Measurements from ENCODE around the gene TOLLIP.
"Not testable (repeated sequence)": the region's sequence is repeated elsewhere in the genome, so short reads cannot be mapped to it uniquely, and the experiment has no call there.

The TOLLIP gene

GRCh38 chr11:1283091-1283511 lies 26.3 kb downstream of the TOLLIP start:
- DNase-seq (ENCODE audit: low read depth in 2 of 2), result no peak

- no peak for DNase-seq (ENCODE audit: low read depth in 2 of 2)
Measured at GRCh38 chr11:1281974-1282365, 27.5 kb downstream of the TOLLIP start.

- DNase-seq (ENCODE audit: low read depth in 2 of 2), result no peak
Measured at GRCh38 chr11:1281326-1281973, 28.0 kb downstream of the TOLLIP start.

DNA sequence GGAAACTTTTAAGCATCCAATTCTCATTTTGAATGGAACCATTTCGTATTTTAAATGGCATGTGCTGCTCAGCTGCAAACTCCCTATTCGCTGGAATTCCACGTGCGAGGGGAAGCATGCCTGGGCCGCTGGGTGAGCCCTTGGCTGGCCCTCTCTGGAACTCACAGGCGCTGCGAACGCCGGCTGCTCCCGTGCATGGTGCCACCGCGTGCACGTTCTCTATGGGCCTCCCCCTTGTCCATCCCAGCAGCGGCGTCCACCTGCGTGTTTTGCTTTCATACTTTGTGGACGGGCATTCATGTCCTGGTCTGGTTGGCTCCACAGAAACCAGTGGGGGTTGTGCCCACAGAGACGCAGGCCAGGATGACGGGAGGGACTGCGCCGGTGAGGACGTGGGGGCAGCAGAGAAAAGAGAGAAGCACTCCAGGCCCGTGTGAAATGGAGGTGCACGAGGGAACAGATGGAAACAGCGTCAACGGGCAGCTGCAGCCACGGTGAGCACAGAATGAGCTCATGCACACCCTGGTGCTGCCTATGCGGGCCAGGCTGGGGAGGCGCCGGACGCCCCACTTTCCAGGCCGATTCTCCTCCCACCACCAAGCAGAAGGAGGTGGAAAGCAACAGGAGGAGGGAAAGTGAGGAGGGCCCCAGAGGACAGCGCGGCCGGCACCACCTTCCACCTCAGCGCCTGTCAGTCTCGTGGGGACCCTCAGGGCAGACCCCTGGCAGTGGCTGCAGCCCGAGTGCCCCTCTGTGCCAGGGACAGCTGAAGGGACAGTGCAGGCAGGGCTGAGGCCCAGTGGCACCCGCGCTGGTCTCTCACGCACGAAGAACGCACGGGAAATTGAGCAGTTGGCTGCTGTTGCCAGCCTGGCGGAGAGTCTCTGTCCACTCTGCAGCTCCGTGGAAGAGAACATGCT lies 29.1 kb downstream of the TOLLIP start:
- no peak for DNase-seq (ENCODE audit: low read depth in 2 of 2)

DNA sequence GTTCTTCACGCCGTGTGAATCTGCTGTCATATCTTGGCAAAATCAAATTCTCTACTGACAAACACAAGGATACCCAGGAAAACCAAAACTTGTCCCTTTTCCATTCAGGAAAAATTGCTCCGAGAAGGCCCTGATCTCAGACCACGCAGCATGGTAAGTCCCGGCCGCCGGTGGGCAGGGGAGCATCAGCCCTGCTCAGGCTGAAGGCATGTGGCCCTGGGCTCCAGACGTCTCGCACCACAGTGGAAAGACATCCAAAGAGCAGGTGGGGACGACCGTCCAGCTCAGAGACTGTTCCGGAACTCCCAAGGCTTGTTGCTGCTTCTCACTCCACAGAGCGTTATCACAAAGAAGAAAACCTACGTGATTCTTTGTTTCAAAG lies 29.8 kb downstream of the TOLLIP start:
- no peak for DNase-seq (ENCODE audit: low read depth in 2 of 2)

DNA sequence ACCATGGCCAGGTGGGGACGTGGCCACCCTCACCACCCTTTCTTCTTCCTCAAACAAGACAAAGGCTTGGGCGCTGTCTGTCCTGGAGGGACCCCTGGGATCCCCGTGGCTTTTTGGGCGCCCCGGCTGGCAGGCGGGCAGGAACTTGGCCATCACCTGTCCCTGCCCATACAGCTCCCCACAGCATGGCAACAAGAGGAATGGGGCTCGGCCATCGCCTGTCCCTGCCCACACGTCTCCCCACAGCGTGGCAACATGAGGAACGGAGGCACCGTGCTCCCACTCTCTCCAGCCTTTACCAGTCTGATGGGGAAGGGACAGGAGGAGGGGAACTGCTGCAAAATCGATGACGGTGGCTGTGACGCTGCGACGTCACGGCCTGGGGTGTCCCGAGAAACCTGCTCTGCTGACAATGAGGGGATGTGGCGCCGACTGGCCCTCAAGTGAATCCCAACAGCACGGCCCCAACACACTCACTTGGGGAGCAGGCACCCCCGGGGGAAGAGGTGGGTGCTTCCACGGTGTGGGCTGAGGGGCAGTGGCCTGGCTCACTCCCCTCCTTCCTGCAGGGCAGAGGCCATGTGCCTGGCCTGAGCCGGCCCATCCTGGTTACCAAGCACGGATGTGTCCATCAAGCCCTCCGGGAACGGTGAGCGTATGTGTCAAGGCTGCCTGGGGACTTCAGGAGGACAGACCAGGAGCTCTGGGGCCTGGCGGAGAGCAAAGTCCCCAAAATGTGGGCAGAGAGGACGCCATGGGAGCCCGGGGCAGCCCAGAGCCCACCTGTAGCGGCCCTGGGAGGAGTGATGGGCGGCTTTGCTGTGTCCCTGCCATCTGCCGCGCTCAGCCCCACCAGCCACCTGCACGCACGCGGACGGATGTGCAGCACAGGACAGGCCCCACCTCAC lies 30.4 kb downstream of the TOLLIP start:
- no peak for DNase-seq (ENCODE audit: low read depth in 2 of 2)

DNA sequence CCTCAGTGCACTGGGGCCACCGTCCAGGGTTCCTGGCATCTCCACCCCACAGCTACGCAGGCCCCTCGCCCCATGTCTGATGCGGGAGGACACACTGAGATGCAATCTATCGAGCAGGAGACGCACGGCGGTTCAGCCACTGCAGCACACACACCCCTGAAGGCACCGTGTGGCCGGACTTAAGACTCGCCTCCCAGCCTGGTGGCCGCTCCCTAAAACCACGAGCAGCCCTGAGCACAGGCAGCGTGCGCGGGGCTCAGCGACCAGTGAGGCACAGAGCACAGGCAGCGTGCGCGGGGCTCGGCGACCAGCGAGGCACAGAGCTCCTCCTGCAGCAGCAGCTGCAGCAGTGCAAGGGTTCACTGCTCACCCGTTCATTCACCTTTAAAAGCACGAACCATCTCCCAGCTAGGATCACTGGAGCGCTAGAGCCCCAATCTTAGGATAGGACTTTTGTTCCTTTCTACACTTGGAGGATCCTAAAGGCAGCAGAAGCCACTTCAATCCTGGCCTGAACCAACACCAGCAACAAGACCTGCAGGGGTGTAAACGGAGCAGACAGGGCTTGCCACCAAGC lies 31.4 kb downstream of the TOLLIP start:
- no peak for DNase-seq (ENCODE audit: low read depth in 2 of 2)

- no peak for DNase-seq (ENCODE audit: low read depth in 2 of 2)
Measured at GRCh38 chr11:1276866-1277615, 32.4 kb downstream of the TOLLIP start.

DNA sequence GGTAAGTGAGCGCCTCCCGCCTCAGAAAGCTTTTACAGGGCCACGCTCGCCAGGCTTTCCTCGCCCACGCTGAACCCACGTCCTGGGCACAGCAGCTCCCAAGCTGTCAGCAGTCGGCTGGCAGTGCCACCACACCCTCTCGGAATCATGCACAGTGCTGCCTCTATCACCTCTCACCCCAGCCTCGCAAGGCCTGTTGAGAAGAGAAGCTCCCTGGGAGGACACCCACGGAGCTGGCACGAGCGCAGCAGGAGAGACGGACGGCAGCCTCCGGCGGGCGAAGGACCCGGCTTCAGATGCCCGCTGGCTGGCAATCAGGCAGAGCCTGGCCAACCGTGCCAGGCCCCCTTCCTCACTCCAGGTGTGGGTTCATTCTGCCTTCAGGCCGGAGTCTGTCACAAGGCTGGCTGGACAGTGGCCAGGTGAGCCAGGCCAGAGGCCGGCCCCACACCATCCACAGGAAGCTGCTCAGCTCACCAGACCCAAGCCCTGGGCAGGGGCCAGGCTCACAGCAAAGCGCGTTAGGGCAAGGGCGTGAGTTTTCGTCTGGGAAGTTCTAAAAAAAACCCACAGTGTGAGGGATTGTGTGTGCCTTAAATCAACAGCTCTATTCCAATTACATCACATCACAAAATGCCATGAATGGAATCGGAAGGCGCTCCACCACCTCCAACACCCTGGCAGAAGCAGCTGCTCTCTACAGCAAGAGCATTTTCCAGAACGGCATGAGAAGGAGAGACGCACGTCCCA lies 33.2 kb downstream of the TOLLIP start:
- DNase-seq (ENCODE audit: low read depth in 2 of 2), result no peak

GRCh38 chr11:1275021-1275420 lies 34.4 kb downstream of the TOLLIP start:
- DNase-seq (ENCODE audit: low read depth in 2 of 2), result no peak

DNA sequence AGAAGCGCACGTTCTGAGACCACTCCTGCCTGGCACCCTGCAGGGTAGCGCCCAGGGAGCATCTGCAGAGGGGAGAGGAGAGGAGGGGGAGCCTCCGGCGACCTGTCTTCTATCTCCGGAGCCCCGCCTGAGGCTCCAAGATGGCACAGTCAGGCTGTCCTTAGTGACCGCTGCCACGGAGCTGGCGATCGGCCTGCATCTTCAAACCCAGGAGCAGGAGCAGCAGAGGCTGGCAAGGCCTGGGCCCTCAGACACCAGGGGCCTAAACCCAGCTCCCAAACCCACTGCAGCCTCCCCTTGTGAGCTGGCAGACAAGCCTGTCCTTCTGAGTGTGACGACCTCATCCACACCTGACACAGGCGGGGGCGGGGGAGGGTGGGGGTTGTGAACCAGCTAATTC lies 34.9 kb downstream of the TOLLIP start:
- DNase-seq (ENCODE audit: low read depth in 2 of 2), result no peak

DNA sequence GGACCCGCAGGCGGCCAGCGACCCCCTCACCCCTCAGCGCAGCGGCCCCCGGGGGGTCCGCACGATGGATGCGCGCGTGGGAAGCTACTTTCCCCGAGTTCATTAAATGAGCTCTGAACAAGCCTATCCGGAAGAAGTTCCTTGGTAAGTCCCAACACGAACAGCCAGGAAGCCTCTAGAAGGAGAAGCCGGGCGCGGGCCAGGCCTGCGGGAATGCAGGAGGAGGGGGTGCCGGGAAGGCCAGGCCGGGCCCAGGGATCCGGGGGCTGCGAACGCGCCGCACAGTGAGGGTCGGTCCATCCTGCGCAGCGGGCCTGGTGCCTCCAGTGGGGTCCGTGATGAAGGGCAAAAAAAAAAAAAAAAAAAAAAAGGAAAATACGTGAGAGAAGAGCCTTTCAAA lies 36.9 kb downstream of the TOLLIP start:
- no peak for DNase-seq (ENCODE audit: low read depth in 2 of 2)

GRCh38 chr11:1271927-1272326 lies 37.5 kb downstream of the TOLLIP start:
- DNase-seq (ENCODE audit: low read depth in 2 of 2), result no peak

GRCh38 chr11:1271406-1271805 lies 38.0 kb downstream of the TOLLIP start:
- DNase-seq (ENCODE audit: low read depth in 2 of 2), result no peak

DNA sequence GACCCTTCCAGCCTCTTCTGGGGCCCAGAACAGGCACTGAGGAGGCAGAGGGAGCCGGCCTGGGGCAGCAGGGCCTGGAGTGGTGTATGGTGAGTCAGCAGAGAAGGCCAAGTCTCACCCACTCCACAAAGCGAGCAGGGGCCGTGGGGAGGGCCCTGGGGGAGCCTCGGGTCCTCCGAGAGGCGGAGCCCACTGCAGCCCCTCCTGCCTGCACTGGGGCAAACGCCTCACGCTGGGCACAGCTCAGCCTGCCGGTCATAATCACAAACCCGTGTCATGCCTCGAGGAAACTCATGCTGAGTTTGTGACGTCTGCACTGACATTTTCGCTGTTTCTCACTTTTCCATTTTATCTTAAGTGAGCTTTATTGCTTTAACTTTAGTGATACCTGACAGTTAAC lies 38.4 kb downstream of the TOLLIP start:
- no peak for DNase-seq (ENCODE audit: low read depth in 2 of 2)

DNA sequence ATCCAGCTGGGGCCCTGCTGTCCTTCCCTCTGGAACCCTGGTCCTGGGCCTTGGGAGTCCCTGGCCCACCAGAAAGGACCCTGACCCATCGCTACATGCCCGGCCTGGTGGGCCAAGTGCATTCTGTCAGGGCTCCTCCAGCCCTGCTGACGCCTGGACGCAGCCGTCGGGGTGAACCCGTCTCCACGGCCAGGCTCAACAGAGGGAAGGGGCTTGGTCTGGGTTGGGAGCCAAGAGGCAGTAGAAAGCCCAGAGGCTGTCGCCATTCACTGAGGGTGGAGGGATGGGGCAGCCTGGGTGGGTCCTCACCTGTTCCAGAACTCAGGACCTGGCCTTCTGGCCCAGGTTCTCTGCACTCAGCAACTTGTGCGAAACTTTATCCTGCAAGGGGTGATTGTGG lies 39.0 kb downstream of the TOLLIP start:
- DNase-seq (ENCODE audit: low read depth in 2 of 2), result no peak

GRCh38 chr11:1269957-1270356 lies 39.5 kb downstream of the TOLLIP start:
- no peak for DNase-seq (ENCODE audit: low read depth in 2 of 2)

DNA sequence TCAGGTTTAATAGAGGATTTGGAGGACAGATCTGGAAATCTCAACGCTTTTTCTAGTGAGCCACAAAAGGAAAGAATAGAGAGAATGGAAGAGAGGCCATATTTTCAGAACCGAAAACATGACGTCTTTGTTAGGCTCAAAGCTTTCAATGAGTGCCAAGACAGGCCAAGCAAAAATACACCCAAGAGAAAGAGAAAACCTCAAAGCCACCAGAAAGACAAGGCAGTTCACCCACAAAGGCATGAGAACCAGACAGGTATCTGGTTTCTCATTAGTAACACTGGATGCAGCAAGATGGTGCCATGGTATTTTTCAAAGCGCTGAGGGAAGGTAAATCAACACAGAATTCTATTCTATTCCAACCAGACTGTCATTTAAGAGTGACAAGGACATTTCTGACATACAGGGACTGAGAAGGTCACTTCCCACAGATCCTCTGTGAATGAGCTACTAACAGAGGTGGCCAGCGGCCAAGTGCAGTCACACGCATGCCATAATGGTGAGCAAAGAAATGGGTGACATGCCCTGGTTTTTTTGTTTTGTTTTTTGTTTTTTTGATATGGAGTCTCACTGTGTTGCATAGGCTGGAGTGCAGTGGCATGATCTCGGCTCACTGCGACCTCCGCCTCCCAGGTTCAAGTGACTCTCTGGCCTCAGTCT lies 41.9 kb downstream of the TOLLIP start:
- no peak for DNase-seq (ENCODE audit: low read depth in 2 of 2)

GRCh38 chr11:1266976-1267375 lies 42.5 kb downstream of the TOLLIP start:
- DNase-seq (ENCODE audit: low read depth in 2 of 2), result not testable (repeated sequence)

GRCh38 chr11:1265480-1265879 lies 44.0 kb downstream of the TOLLIP start:
- DNase-seq (ENCODE audit: low read depth in 2 of 2), result not testable (repeated sequence)

All from stimulated activated CD4-positive, alpha-beta T cell treated with anti-CD3 and anti-CD28 coated beads, Interleukin-12 subunit alpha, Interleukin-12 subunit beta, amount 100 ng/mL, for 24 hours (primary cell).